ENCODE measurements around the gene ATP6V0C. TPM values are rescaled to one million over a fixed set of nuclear protein-coding genes. Genes with fewer than 3 reads are reported as not detected.

ATP6V0C gene
- total and polyA plus RNA-seq, 9 donors: 34.8 to 143 (median 119) TPM

GRCh38 chr16:2484898-2485508 is 28.7 kb upstream of the ATP6V0C start:
- 85 to 90% (median 87%) methylated on average over 13 of the region's 13 CpGs for WGBS, 3 donors
- H3K27ac ChIP-seq: no peak overlapping the region

GRCh38 chr16:2485811-2486507 is 27.8 kb upstream of the ATP6V0C start:
- Histone ChIP-seq H3K27me3 (no peaks in the 10 kb centered on the region), H3K27ac (no peak overlapping the region), H3K4me3 (no peak overlapping the region), H3K4me1 (ENCODE audit: insufficient read depth) (peaks cover 14% of the 10 kb centered on the region), H3K9me3 (no peaks in the 10 kb centered on the region), H3K36me3 (no peaks in the 10 kb centered on the region)
- no peak for DNase-seq
- intact Hi-C loops (cut with DNase I): no loop called here
- no peak for TF ChIP-seq POLR2A (IDR thresholded peaks at IDR 0.05)
- TF ChIP-seq CTCF (IDR thresholded peaks at IDR 0.05): no peak
- no peak for TF ChIP-seq EP300 (IDR thresholded peaks at IDR 0.05)
- 76 to 82% (median 80%) methylated on average over 32 to 33 of the region's 33 CpGs for WGBS, 3 donors

More at GRCh38 chr16:2484898-2485508, 28.7 kb upstream of the ATP6V0C start:
- H3K9me3 ChIP-seq: no peaks in the 10 kb centered on the region
- no peak for TF ChIP-seq CTCF (IDR thresholded peaks at IDR 0.05)
- no peaks in the 10 kb centered on the region for H3K27me3 ChIP-seq
- H3K4me1 ChIP-seq (ENCODE audit: insufficient read depth): peaks cover 14% of the 10 kb centered on the region
- no peaks in the 10 kb centered on the region for H3K36me3 ChIP-seq
- no peak overlapping the region for H3K4me3 ChIP-seq
- intact Hi-C loops (cut with DNase I): no loop called here
- no peak for DNase-seq

DNA sequence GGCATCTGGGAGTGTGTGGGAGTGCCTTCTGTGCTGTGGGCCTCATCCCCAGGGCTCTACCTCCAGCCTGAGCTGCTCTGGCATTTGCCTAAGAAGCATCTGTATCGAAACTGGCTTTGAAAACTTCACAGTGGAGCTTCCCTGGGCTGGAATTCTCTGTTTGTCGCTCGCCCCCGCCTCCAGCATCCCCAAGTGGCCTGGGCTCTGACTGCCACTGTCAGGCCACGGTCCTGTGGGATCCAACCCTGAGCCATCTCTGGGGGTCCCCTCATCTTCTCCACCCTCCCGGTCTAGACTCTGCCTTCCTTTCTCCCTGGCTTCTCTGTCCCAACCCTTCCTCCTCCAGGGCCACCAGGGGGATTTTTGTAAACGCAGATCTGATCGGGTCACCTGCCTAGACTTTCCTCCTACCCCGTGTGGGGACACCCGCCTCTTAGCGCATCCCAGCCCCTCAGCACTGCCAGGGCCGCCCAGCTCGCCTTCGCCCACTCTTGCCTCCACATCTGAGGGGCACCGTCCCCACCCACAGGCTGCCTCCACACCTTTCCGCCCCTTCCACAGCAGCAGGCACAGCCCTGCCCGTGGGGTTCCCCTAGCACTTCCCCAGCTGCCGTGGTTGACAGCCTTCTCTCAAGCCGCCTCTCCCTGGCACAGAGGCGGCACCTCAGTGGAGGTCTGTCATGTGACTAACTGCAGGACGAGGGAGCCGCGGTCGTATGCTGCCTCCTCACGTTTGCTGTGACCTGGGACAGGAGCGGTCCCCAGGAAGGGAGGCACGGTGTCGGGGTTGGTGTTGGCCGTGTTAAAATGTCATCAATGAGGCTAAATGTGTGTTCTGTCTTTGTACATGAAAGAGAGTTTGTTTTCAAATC is 26.9 kb upstream of the ATP6V0C start:
- Histone ChIP-seq H3K36me3 (no peaks in the 10 kb centered on the region), H3K9me3 (no peaks in the 10 kb centered on the region), H3K4me3 (no peak overlapping the region), H3K27me3 (no peaks in the 10 kb centered on the region), H3K4me1 (ENCODE audit: insufficient read depth) (peaks cover 14% of the 10 kb centered on the region), H3K27ac (no peak overlapping the region)
- WGBS, 3 donors: 74 to 76% (median 74%) methylated on average over 29 of the region's 29 CpGs
- TF ChIP-seq CTCF (IDR thresholded peaks at IDR 0.05) (no peak), POLR2A (IDR thresholded peaks at IDR 0.05) (no peak), EP300 (IDR thresholded peaks at IDR 0.05) (no peak)
- intact Hi-C loops (cut with DNase I): no loop called here
- DNase-seq: no peak

- no peaks in the 10 kb centered on the region for H3K36me3 ChIP-seq
- H3K4me1 ChIP-seq (ENCODE audit: insufficient read depth): peaks cover 14% of the 10 kb centered on the region
- H3K27ac ChIP-seq: no peak overlapping the region
- no peak overlapping the region for H3K4me3 ChIP-seq
- intact Hi-C loops (cut with DNase I): no loop called here
- no peak for TF ChIP-seq CTCF (IDR thresholded peaks at IDR 0.05)
- no peak for TF ChIP-seq POLR2A (IDR thresholded peaks at IDR 0.05)
- TF ChIP-seq EP300 (IDR thresholded peaks at IDR 0.05): no peak
- 57 to 72% (median 69%) methylated on average over 8 of the region's 8 CpGs for WGBS, 3 donors
- no peaks in the 10 kb centered on the region for H3K27me3 ChIP-seq
- DNase-seq: no peak
- H3K9me3 ChIP-seq: no peaks in the 10 kb centered on the region
Measured at GRCh38 chr16:2487517-2487842, 26.3 kb upstream of the ATP6V0C start.

Data from ovary (tissue), 9 donors.